GM12878 (cell line): ENCODE data around the gene SPATC1L. TPM values are rescaled to one million over a fixed set of nuclear protein-coding genes. Genes with fewer than 3 reads are reported as not detected.

Source experiments
- ATAC-seq: fragments of 200-7000 bp; cut with Tn5 transposase; 3 replicates; pipeline ENCODE4 v1.9.1; 2020; ENCODE audit warnings: mild to moderate bottlenecking, moderate library complexity
- BruUV-seq: library from RNA; stranded (reverse); fragments of 400-500 nt; replicated peaks from 2 replicates; lab custom pipeline; 2021; lab: Mats Ljungman, UMichigan
- CTCF ChIA-PET: fragments of 300-600 bp; sonication (Branson Sonifier 250); formaldehyde crosslinking; extraction: SDS; loops from one replicate; lab custom pipeline; 2021; ENCODE audit warnings: inconsistent platforms; lab: Yijun Ruan, JAX
- POLR2A ChIA-PET: fragments of 350-600 bp; formaldehyde crosslinking; extraction: SDS; loops from one replicate; lab custom pipeline; 2021; ENCODE audit warnings: inconsistent platforms; lab: Charles Lee
- RAD21 ChIA-PET: fragments of 300-600 bp; sonication (Branson Sonifier 250); formaldehyde crosslinking; loops from one replicate; lab custom pipeline; 2023; ENCODE audit warnings: antibody characterized with exemption; ENCODE audit not compliant: unreplicated experiment; lab: Charles Lee
- SMC1A ChIA-PET: fragments of 300-600 bp; sonication (Branson Sonifier 250); formaldehyde crosslinking; loops from one replicate; lab custom pipeline; 2023; ENCODE audit not compliant: unreplicated experiment, uncharacterized antibody; lab: Charles Lee
- DNase-seq: peaks from one replicate; pipeline ENCODE4 v3.0.0-alpha.2; 2011; ENCODE audit warnings: low read depth, low spot score
- FAIRE-seq: peaks from 3 replicates; lab custom pipeline; 2011; peaks lifted over from hg19 to GRCh38; lab: Jason Lieb, UNC
- H2AFZ ChIP-seq: 2 replicates; pipeline ENCODE4 v1.6.0; 2011; ENCODE audit warnings: low read depth, low read length, control low read depth; ENCODE audit not compliant: control insufficient read depth
- H3K27ac ChIP-seq: 2 replicates; pipeline ENCODE4 v1.5.1; 2011; ENCODE audit warnings: control low read depth; ENCODE audit not compliant: control insufficient read depth, insufficient read depth
- H3K27me3 ChIP-seq, 2 experiments: replicated peaks in 1 of 2; 2 replicates each; pipeline versions ENCODE4 v1.6.0 to v1.6.1; 2011; ENCODE audit warnings: low read length in 1 of 2; ENCODE audit not compliant: control insufficient read depth in 2 of 2, insufficient read depth in 2 of 2
- H3K36me3 ChIP-seq, 2 experiments: 2 replicates each; pipeline ENCODE4 v1.5.1; 2011; ENCODE audit warnings: low read length in 1 of 2; ENCODE audit not compliant: control insufficient read depth in 2 of 2, insufficient read depth in 2 of 2
- H3K4me1 ChIP-seq: 2 replicates; pipeline ENCODE4 v1.6.1; 2011; ENCODE audit warnings: mild to moderate bottlenecking, low read length, moderate library complexity, mixed read lengths; ENCODE audit not compliant: control insufficient read depth, insufficient read depth
- H3K4me2 ChIP-seq: 2 replicates; pipeline ENCODE4 v1.6.0; 2011; ENCODE audit warnings: control low read depth; ENCODE audit not compliant: control insufficient read depth, insufficient read depth
- H3K4me3 ChIP-seq: fragments of 200-600 bp; sonication (generic); 2 replicates; pipeline ENCODE4 v1.5.1; 2016
- H3K79me2 ChIP-seq: 2 replicates; pipeline ENCODE4 v1.6.0; 2011; ENCODE audit warnings: low read length; ENCODE audit not compliant: control insufficient read depth, insufficient read depth
- H3K9ac ChIP-seq: 2 replicates; pipeline ENCODE4 v1.8.0; 2011; ENCODE audit warnings: low read length, control low read depth, mixed read lengths; ENCODE audit not compliant: control insufficient read depth, insufficient read depth
- H3K9me3 ChIP-seq: replicated peaks from 3 replicates; pipeline ENCODE4 v1.5.1; 2011; ENCODE audit warnings: mild to moderate bottlenecking, low read length; ENCODE audit not compliant: control insufficient read depth, insufficient read depth
- H4K20me1 ChIP-seq: 2 replicates; pipeline ENCODE4 v1.6.0; 2011; ENCODE audit not compliant: control insufficient read depth, insufficient read depth
- ASH2L ChIP-seq: fragments of 300-600, 200-600 bp; sonication (generic); IDR thresholded peaks from 2 replicates; pipeline ENCODE4 v1.6.1; 2017; ENCODE audit warnings: low read depth, mild to moderate bottlenecking, borderline replicate concordance
- BCL11A ChIP-seq: IDR thresholded peaks from 2 replicates; pipeline ENCODE4 v1.6.1; 2011; ENCODE audit warnings: low read depth, low read length
- BMI1 ChIP-seq: fragments of 450-650 bp; IDR thresholded peaks from 2 replicates; pipeline ENCODE4 v1.6.1; 2016; ENCODE audit warnings: mild to moderate bottlenecking, moderate library complexity, borderline replicate concordance
- CHD1 ChIP-seq: IDR thresholded peaks from 2 replicates; pipeline ENCODE4 v1.6.1; 2012; ENCODE audit warnings: low read depth, low read length, improper control_type of control experiment
- CHD2 ChIP-seq: IDR thresholded peaks from 2 replicates; pipeline ENCODE4 v1.6.1; 2011; ENCODE audit warnings: low read depth, low read length, improper control_type of control experiment, borderline replicate concordance
- CREB1 ChIP-seq: IDR thresholded peaks from 2 replicates; pipeline ENCODE4 v1.6.1; 2012; ENCODE audit warnings: low read depth, mild to moderate bottlenecking, inconsistent platforms
- E2F8 ChIP-seq: fragments of 450-650 bp; IDR thresholded peaks from 2 replicates; pipeline ENCODE4 v1.6.1; 2018; ENCODE audit warnings: mild to moderate bottlenecking, low read depth, moderate library complexity; ENCODE audit not compliant: partially characterized antibody
- FOXM1 ChIP-seq: IDR thresholded peaks from 2 replicates; pipeline ENCODE4 v1.6.1; 2012; ENCODE audit warnings: low read depth, mild to moderate bottlenecking, inconsistent platforms, low read length, moderate library complexity
- RAD21 ChIP-seq: IDR thresholded peaks from 2 replicates; pipeline ENCODE4 v1.6.1; 2011; ENCODE audit warnings: mild to moderate bottlenecking, low read depth, low read length, moderate library complexity; ENCODE audit not compliant: insufficient read depth
- WGBS: methylation state at CpG from one replicate; pipeline ENCODE4 v1.1.6; 2016; ENCODE audit warnings: low lambda C conversion rate; ENCODE audit not compliant: insufficient replicate concordance, insufficient coverage; ENCODE audit errors: missing lambda C conversion rate; 5-methylcytosine and 5-hydroxymethylcytosine counted together
- in situ Hi-C: fragments of 300-500 bp; cut with MboI; formaldehyde crosslinking; loops from 9 replicates; pipeline ENCODE4 v1.14.3; 2018; ENCODE audit warnings: mixed read lengths
- intact Hi-C: fragments of 100-400 bp; cut with micrococcal nuclease; formaldehyde crosslinking; loops from one replicate; pipeline ENCODE4 v1.14.2; 2022; ENCODE audit not compliant: unreplicated experiment
- polyA plus RNA-seq, 11 experiments: library from polyadenylated mRNA; depleted of rRNA in 4 of 11; unstranded in 6 of 11; stranded (reverse) in 5 of 11; fragments of >200 nt; fragmentation: Nextera tagmentation in 4 of 11; fragmentation: Illumina TruSeq in 1 of 11; extraction: Ambion mirVana in 4 of 11; extraction: Trizol in 1 of 11; gene quantifications; 1 replicate in 1 of 11; 2 replicates in 10 of 11; pipeline versions ENCODE4 v1.2.1 to v1.2.3, GENCODE V29; 2011 to 2016; ENCODE audit warnings: inconsistent platforms in 2 of 11, missing spikeins in 2 of 11, low read depth in 1 of 11
- total RNA-seq, 4 experiments: library from RNA; depleted of rRNA in 3 of 4; stranded (reverse); fragments of >200 nt in 3 of 4; fragmentation: Illumina TruSeq in 1 of 4; extraction: Trizol in 1 of 4; gene quantifications; 2 replicates each; pipeline versions ENCODE4 v1.2.1 to v1.2.3, GENCODE V29; 2013 to 2021
- TF ChIP-seq, protein P1 (sequence below): fragments of 450-650 bp; formaldehyde crosslinking; IDR thresholded peaks from 2 replicates; pipeline ENCODE4 v1.4.0; 2020; ENCODE audit warnings: mild to moderate bottlenecking, moderate library complexity
- TF ChIP-seq, protein P2 (sequence below): IDR thresholded peaks from 2 replicates; pipeline ENCODE4 v1.6.1; 2012; ENCODE audit warnings: low read depth, low read length, improper control_type of control experiment

The SPATC1L gene
- total and polyA plus RNA-seq, 10 of the 15 experiments (the other 5 are each of a cell fraction or from before 2014, with no cell fraction given) = 1.4 to 16.0 (median 7.0) TPM; not detected in 2

- TF ChIP-seq E2F8 (no peak), BMI1 (no peak)
- TF ChIP-seq, all 136 proteins: peak for 0
These were observed 27.8 kb upstream of the SPATC1L start (continued) for GRCh38 chr21:46211786-46212720.

- H3K9me3 ChIP-seq = no peaks in the 10 kb centered on the region
- H3K4me1 ChIP-seq = no peaks in the 10 kb centered on the region
- no peaks in the 10 kb centered on the region for H3K79me2 ChIP-seq
- no peak overlapping the region for H2AFZ ChIP-seq
- in situ Hi-C loops (no loop called here), intact Hi-C loops (no loop called here)
- SMC1A ChIA-PET = no interaction called here
- H4K20me1 ChIP-seq = no peaks in the 10 kb centered on the region
- no peaks in the 10 kb centered on the region for H3K27me3 ChIP-seq
- POLR2A ChIA-PET = no interaction called here
- H3K27ac ChIP-seq = no peak overlapping the region
- no peak overlapping the region for H3K9ac ChIP-seq
- peaks cover 0 to 8% of the 10 kb centered on the region in 2 experiments; a peak in 3 of 4 replicates for H3K36me3 ChIP-seq
- FAIRE-seq (no peak), ATAC-seq (no peak)
- WGBS = 85% methylated on average over 7 of the region's 7 CpGs
- CTCF ChIA-PET = interaction anchor here (1.8 kb wide), 1 partner anchor 68 kb away, joined by 5 read pairs; no protein-coding TSS in a partner anchor
- H3K4me2 ChIP-seq = no peak overlapping the region
- BruUV-seq = no TSS peak
- TF ChIP-seq, protein P1, sequence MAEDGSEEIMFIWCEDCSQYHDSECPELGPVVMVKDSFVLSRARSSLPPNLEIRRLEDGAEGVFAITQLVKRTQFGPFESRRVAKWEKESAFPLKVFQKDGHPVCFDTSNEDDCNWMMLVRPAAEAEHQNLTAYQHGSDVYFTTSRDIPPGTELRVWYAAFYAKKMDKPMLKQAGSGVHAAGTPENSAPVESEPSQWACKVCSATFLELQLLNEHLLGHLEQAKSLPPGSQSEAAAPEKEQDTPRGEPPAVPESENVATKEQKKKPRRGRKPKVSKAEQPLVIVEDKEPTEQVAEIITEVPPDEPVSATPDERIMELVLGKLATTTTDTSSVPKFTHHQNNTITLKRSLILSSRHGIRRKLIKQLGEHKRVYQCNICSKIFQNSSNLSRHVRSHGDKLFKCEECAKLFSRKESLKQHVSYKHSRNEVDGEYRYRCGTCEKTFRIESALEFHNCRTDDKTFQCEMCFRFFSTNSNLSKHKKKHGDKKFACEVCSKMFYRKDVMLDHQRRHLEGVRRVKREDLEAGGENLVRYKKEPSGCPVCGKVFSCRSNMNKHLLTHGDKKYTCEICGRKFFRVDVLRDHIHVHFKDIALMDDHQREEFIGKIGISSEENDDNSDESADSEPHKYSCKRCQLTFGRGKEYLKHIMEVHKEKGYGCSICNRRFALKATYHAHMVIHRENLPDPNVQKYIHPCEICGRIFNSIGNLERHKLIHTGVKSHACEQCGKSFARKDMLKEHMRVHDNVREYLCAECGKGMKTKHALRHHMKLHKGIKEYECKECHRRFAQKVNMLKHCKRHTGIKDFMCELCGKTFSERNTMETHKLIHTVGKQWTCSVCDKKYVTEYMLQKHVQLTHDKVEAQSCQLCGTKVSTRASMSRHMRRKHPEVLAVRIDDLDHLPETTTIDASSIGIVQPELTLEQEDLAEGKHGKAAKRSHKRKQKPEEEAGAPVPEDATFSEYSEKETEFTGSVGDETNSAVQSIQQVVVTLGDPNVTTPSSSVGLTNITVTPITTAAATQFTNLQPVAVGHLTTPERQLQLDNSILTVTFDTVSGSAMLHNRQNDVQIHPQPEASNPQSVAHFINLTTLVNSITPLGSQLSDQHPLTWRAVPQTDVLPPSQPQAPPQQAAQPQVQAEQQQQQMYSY (CRISPR knock-in tag) = no peak
- TF ChIP-seq CREB1 (no peak), CHD1 (no peak), CHD2 (no peak), RAD21 (no peak), BCL11A (no peak), ASH2L (no peak), FOXM1 (no peak)
- TF ChIP-seq, protein P2, sequence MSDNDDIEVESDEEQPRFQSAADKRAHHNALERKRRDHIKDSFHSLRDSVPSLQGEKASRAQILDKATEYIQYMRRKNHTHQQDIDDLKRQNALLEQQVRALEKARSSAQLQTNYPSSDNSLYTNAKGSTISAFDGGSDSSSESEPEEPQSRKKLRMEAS = no peak
- TF ChIP-seq, all 136 proteins: peak for 0
- no peak for DNase-seq
- RAD21 ChIA-PET = interaction anchor here (0.6 kb wide), 1 partner anchor 20 kb away, joined by 4 read pairs; no protein-coding TSS in a partner anchor
- no peak overlapping the region for H3K4me3 ChIP-seq
These were observed 27.1 kb upstream of the SPATC1L start for GRCh38 chr21:46211376-46211775.
